NCI-H2081 treated with DMSO at 0.1 percent for 48 hours (cell line): ENCODE results near the gene CASP9.
"Not testable (repeated sequence)": the region's sequence is repeated elsewhere in the genome, so short reads cannot be mapped to it uniquely, and the experiment has no call there.

Experiments used
- DNase-seq: peaks from one replicate; lab custom pipeline; 2025; lab: John Stamatoyannopoulos, UW

Gene CASP9

DNA sequence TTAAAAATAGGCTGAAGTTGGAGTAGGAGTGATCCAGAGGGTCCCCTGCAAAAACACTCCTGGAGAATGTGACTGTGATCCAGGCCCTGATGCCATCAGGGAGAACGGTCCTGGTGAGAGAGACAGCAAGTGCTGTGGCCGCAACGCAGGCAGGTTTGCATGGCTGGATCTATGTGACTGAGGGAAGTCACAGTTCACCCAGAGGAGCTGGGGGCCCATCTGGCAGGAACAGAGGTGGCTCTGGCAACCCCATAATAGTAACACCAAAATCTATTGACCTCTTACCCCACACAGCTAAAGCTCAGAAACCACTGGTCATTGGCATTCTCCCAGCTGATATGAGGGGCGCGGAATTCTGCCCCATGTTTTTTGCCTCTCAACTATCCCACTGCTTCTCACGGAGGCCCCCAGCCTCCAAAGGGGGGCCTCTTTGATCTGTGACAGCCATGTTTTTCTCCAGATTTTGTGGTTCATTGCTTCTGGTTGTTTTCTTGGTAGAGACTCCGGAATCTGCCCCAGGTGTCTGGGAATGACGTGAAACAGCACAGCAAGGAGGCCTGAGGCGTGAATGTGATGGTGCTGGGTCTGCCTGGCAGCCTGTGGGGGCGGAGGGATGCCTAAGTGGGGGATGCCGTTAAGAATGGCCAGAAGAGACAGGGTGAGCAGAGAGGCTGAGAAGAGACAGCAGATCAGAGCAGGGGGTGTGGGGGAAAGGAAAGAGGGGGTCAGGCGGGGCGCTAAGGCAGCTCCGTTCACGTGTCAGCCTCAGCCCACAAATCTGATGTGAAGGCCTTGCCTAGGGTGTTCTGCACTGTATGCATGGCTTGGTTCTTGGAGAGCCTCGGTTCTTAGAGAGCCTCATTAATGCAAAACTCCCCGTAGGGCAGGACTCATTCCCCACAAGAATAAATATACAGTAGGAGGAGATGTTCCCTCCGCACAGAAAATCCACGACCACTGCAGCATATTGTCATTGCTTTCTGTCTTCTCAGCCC, 23.5 kb downstream of the CASP9 start:
- no peak for DNase-seq

DNA sequence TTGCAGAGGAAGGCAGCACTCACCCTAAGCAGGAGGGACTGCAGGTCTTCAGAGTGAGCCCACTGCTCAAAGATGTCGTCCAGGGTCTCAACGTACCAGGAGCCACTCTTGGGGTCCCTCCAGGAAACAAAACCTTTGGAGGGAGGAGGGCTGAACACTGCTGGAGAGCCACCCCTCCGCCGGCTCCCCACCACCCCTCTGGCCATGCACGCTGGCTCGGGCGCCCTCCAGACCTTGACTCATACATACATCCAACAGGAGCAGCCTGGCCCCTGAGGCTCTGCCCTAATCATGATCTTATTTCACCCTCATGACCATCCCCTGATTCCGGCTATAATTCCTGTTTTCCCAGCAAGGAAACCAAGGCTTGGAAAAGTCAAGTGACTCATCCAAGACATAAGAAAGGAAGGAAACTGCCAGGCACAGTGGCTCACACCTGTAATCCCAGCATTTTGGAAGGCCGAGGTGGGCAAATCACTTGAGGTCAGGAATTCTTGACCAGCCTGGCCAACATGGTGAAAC, 30.1 kb downstream of the CASP9 start:
- DNase-seq: no peak

DNA sequence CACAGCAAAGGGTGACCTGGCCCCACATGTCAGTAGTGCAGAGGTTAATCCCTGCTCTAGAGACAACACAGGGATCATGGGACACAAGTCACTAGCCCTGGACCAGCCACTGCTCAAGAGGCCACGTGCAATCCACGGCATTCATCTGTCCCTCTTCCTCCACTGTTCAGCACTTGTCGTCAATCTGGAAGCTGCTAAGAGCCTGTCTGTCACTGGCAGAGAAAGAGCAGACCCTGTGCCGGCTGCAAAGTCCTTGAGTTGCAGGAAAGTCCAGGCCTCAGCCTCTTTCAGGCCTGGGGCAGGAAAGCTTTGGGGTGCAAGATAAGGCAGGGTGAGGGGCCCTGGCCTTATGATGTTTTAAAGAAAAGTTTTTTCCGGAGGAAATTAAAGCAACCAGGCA, 31.4 kb downstream of the CASP9 start:
- no peak for DNase-seq

DNA sequence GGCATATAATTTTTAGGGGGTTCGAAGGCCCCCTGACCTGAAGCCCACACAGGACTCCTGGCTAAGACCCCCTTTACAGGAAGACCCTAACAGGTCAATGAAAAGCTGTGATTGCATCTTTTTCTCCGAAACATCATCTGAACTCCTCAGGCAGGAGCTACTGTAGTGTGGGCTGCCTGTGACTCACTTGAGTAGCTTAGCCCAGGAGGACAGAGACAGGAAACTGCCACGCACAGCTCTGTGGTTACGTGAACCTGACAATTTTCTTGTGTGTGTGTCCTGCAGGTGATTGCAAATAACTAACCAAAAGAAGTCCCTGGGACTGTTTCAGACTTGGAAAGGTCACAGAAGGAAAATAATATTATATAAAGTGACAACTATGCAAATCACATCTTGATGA, 33.0 kb downstream of the CASP9 start:
- not testable (repeated sequence) for DNase-seq

DNA sequence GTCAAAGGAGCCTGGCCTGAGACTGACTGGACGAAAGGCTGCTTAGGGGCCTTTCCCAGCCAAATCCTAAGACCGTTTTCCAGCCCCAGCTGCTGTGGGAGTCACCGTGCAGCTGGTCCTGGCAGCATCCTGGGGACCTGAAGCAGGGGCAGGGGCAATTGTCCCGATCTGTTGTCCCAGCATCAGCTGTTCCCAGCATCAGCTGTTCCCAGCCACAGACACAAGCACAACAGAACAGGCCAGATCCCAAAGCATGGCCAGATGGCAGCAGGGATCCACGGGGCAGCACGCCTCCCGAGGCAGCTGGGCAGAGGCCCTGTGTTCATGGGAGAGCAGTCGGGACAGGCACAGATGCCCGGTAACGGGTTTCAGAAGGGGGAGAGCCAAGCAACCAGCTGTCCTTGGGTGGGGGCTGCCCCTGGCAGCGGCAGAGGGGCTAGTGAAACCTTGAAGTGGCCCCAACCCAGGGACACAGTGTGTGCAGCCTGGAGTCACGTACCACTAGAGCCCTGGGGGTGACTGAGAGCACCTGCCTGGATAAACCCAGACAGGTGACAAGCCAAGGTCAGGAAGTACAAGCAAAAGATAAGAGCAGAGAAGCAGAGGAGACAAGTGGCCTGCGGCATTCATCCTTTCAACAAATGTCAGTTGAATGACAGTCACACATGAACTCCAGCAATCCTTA, 34.8 kb downstream of the CASP9 start:
- DNase-seq: no peak

DNA sequence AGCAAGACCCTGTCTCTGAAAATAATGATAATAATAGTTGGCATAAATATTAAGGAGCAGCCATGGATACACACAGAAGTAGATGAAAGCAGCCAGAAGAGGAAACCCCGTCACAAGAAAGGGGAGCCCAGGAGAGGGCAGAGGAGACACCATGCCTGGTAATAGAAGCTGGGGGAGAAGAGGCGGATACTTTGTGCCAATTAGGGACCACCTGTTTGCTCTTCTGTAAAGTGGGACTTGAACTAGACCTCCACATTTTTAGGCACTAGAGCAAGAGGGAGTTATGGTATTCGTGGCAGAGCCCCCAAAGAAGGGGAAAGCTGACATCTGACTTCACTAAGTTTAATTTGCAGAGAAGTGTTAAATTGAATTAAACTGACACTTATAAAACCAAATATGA, 35.6 kb downstream of the CASP9 start:
- DNase-seq: no peak

DNA sequence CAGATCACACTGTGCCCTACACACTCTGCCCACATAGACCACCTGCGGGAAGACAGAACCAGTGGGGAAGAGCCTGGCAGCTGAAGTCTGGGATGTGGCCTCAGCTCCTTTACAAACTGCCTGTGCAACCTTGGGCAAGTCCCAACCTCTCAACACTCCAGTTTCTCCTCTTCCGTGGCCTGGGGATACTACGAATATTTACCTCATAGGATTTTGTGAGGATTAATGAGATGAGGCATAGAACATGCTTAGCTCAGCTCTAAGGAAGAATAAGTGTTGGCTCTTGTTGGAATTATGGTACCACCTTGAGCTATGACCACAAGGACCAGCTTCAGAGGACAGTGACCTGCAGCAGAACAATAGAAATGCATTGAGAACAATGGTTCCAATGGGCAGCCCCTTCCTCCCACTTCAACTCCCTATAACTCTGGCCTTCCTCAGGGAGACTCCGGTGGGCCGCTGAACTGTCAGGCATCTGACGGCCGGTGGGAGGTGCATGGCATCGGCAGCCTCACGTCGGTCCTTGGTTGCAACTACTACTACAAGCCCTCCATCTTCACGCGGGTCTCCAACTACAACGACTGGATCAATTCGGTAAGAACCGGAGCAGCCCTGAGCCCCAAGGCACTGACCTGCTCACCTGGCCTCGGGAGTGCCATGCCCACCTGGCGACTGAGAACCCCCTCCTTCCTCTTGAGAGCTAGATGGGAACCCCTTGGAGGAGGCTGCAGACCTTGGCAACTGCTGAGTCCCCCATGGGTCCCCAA, 37.0 kb downstream of the CASP9 start:
- not testable (repeated sequence) for DNase-seq

DNA sequence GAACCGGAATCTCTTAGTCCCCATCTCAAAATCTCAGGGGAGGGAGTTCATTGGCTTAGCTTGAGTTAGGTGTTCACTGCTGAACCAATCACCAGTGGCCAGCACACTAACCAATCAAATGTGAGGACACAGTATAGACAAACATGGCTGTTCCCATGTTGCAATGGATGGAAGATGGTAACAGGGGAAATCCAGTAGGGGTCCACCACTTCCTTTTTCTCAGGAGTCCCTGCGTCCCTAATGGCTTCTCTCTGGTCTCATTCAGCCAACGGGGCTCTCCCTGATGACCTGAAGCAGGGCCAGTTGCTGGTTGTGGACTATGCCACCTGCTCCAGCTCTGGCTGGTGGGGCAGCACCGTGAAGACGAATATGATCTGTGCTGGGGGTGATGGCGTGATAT, 38.4 kb downstream of the CASP9 start:
- DNase-seq: no peak

DNA sequence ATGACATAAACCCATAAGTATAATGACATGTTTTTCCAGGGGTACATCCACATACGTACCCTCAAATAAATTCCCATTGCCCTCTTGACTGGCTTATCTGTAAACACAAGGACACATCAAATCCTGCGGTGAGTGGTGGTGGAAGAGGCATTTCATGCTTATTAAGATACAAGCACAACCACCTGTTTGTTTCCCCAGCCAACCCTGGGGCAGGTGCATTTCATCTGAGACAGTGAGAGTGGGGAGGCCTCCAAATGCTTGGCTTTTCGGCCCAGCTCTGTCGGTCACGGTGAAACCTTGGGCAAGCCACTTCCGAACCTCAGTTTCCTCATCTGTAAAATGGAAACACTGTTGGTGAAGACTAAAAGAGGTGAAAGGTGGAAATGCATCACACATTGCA, 39.6 kb downstream of the CASP9 start:
- not testable (repeated sequence) for DNase-seq

DNA sequence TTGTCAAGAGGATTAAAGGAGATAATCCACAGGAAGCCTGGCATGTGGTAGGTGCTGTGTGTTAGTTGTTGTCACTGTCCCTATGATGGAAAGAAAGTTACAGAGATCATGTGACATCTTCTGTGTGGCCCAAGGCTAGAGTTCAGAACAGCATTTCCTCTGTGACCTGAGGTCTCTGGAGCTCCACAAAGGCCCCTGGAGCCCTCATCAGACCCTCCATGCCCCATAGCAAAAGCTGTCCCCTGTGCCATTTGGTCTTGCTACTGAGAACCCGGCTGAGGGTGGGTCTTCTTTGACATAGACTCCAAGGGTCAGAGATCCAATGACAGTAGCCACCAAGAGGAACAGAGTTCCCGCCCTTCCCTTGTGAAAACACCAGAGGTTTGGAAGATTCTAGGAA, 40.0 kb downstream of the CASP9 start:
- DNase-seq: no peak

DNA sequence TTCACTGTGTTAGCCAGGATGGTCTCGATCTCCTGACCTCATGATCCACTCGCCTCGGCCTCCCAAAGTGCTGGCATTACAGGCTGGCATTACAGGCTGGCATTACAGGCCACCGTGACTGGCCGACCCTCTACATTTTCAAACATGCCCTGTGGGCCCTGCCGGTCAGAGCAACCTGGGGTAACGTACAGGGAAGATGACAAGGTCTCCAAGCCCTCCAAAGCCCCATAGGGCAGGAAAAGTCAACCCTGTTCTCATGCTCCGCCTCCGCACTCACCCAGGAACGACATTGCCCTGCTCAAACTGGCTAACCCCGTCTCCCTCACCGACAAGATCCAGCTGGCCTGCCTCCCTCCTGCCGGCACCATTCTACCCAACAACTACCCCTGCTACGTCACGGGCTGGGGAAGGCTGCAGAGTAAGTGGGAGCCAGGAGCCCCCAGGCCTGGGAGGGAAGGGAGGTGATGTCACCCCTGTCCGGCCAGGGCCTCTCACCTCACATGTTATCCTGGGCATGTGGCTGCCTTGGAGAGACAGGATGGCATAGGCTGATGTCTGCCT, 41.0 kb downstream of the CASP9 start:
- not testable (repeated sequence) for DNase-seq

DNA sequence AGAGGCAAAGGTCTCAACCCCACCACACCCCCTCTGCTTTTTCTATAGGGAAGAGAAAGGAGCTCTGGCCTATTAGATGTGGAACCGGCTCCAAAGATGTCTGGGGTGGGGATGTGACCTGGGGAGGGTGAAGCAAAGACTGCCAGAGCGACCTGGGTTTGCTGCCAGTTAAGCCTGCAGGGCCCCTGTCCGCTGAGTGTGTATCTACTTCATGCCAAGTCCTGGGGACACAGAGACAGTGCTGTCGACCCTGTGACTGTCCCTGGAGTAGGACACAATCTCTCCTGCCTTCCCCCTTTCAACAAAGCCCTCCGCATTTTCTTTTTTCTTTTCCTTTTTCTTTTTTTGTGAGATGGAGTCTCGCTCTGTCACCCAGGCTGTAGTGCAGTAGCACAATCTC, 41.6 kb downstream of the CASP9 start:
- DNase-seq: not testable (repeated sequence)

DNA sequence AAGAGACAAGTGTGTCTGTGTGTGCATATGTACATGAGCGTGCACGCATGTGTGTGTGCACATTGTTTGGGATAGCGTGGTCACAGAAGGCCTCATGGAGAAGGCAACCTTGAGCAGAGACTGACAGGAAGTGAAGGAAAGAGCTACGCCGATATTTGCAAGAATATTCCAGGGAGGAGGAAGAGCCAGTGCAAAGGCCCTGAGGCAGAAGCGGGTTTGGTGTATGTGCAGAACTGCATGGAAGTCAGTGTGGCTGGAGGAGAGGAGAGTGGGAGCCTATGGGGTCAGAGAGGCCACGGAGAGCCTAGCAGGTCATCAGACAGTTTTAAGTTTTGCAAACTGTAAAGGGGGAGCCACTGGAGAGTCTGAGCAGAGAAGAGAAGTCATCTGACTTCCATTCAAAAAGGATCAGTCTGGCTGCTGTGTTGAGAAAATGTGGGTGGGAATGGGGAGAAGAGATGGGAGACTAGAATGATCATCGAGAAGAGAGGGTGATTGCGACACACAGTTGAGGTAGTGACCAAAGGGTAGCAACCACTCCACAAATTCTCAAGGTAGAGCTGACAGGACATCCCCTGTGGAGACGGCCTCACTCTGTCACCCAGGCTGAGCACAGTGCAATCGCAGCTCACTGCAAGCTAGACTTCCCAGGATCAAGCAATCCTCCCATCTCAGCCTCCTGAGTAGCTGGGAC, 44.2 kb downstream of the CASP9 start:
- DNase-seq: no peak

DNA sequence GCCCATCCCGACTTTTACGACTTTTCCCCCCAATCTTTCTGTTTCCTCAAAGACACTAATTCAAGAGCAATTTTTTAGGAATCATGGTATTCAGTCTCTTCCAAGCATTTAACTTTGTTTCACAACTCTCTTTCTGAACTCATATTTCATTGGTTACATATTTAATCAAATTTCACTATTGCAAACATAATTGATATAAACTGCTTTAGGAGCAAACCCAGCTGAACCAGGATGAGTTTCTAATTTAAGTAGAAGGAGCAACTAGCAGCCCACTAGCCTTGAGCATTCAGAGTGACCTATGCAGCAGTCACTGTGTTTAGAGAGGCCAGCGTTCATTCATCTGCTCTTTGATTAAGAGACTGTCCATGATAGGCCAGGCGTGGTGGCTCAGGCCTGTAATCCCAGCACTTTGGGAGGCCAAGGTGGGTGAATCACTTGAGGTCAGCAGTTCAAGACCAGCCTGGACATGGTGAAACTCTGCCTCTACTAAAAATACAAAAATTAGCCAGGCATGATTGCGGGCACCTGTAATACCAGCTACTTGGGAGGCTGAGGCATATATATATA, 46.3 kb downstream of the CASP9 start:
- DNase-seq: no peak

DNA sequence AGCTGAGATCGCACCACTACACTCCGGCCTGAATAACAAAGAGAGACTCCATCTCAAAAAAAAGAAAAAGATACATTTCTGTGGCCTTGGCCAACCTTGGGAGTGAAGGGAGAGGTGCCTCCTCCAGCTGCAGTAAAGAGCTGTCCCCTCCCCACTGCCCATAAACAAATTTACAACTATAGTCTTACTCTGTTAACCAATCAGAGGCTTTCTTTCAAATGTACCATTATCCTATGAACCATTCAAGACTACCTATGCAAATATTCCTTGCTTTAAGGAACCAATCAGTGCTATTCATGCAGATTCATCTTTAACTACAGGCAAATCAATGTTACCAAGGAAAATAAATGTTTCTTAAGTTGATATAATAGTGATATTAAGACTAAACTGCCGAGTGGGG, 47.1 kb downstream of the CASP9 start:
- DNase-seq: no peak

DNA sequence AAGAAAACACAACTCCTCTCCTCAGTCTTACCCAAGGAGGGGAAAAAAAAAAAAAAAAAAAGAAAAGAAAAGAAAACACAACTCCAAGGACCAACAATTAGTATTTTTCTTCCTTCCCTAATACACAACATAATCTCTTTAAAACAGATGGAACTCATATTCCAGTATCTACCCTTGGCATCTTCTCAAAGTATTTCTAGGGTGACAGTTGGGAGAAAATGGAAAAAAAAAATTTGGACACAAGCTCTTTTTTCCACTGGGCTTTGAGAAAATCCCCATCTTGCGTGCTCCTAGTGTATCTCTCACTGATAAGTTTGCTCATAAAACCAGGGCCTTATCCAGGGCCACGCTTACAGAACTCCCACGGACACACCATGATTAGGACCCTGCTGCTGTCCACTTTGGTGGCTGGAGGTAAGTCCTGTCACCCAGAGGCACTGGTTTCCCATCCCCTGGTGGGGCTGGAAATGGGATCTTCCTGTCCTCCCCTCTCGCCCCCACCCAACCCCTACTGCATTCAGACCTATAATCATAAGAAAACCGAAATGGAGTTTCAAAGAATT, 48.2 kb downstream of the CASP9 start, which contains the start of gene CELA2B:
Gene CELA2B, plus strand, starts transcription at position 353 of the 563 bp plus-strand sequence. Its CDS starts 22 bp downstream, at position 375.
- no peak for DNase-seq

DNA sequence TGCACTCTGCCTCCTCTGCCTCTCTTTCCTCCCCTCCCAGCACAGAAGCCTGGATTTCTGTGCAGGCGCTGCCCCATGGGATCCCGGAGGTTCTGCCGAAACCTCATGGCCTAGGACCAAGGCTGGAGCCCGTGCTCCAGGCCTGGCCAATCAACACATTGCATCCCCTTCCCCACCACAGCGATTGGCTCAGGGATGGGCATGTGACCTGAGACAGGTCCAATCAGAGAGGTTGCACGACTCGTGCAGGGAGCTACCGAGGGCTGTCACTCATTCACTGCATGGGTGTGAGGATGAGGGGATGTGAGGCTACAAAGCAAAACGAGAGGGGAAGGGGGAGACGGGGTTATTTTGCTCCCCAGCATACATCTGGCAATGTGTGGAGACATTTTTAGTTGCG, 51.4 kb downstream of the CASP9 start:
- no peak for DNase-seq

DNA sequence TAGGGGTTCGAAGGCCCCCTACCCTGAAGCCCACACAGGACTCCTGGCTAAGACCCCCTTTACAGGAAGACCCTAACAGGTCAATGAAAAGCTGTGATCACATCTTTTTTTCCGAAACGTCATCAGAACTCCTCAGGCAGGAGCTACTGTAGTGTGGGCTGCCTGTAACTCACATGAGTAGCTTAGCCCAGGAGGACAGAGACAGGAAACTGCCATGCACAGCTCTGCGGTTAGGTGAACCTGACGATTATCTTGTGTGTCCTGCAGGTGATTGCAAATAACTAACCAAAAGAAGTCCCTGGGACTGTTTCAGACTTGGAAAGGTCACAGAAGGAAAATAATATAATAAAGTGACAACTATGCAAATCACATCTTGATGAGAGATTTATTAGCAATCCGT, 52.3 kb downstream of the CASP9 start:
- DNase-seq: not testable (repeated sequence)

DNA sequence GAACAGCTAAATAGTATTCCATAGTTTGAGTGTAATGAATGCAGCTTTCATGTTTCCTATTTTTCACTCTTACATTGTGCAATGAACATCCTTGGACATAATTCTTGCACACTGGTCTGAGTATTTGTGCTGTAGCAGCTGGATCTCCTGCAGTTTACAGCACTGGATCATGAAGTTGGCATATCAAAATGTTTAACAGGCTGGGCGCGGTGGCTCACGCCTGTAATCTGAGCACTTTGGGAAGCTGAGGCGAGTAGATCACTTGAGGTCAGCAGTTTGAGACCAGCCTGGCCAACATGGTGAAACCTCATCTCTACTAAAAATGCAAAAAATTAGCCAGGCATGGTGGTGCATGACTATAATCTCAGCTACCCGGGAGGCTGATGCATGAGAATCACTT, 52.9 kb downstream of the CASP9 start:
- not testable (repeated sequence) for DNase-seq

DNA sequence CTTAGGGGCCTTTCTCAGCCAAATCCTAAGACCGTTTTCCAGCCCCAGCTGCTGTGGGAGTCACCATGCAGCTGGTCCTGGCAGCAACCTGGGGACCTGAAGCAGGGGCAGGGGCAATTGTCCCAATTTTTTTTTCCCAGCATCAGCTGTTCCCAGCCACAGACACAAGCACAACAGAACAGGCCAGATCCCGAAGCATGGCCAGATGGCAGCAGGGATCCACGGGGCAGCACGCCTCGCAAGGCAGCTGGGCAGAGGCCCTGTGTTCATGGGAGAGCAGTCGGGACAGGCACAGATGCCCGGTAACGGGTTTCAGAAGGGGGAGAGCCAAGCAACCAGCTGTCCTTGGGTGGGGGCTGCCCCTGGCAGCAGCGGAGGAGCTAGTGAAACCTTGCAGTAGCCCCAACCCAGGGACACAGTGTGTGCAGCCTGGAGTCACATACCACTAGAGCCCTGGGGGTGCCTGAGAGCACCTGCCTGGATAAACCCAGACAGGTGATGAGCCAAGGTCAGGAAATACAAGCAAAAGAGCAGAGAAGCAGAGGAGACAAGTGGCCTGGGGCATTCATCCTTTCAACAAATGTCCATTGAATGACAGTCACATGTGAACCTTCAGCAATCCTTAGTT, 54.1 kb downstream of the CASP9 start:
- not testable (repeated sequence) for DNase-seq
